K562 (cell line): ENCODE results near the gene MARK2.

Source experiments
- ARNT ChIP-seq, 2 experiments: fragments of 450-650 bp; IDR thresholded peaks; 2 replicates each; pipeline ENCODE4 v1.6.1; 2016; ENCODE audit warnings: mild to moderate bottlenecking in 1 of 2
- CREB1 ChIP-seq, 2 experiments: sonication (generic) in 1 of 2; formaldehyde crosslinking in 1 of 2; IDR thresholded peaks; 2 replicates each; pipeline versions ENCODE4 v1.6.1 to v1.8.0; 2012 to 2022; ENCODE audit warnings: inconsistent platforms in 1 of 2, mild to moderate bottlenecking in 1 of 2, missing genetic modification reagents in 1 of 2, moderate library complexity in 1 of 2
- FOXK2 ChIP-seq, 2 experiments: fragments of 450-650 bp; IDR thresholded peaks in 1 of 2; conservative IDR thresholded peaks in 1 of 2; 2 replicates each; pipeline ENCODE4 v1.6.1; 2016; ENCODE audit warnings: low read depth in 2 of 2, mild to moderate bottlenecking in 1 of 2
- NR2C2 ChIP-seq, 2 experiments: fragments of 200-800 bp in 1 of 2; sonication (Bioruptor generic) in 1 of 2; sonication (generic) in 1 of 2; formaldehyde crosslinking in 1 of 2; IDR thresholded peaks; 2 replicates each; pipeline versions ENCODE4 v1.6.1 to v1.8.0; 2016 to 2022; ENCODE audit warnings: mild to moderate bottlenecking in 1 of 2, missing compliant biosample characterization in 1 of 2, missing genetic modification characterization in 1 of 2, missing genetic modification reagents in 1 of 2
- OTX1 ChIP-seq: fragments of 450-650 bp; formaldehyde crosslinking; IDR thresholded peaks from 2 replicates; pipeline ENCODE4 v1.4.0; 2022; ENCODE audit warnings: mild to moderate bottlenecking
- PPARD ChIP-seq: fragments of 250-450 bp; sonication (Bioruptor Pico); IDR thresholded peaks from 2 replicates; pipeline ENCODE4 v1.8.0; 2022; ENCODE audit warnings: inconsistent platforms, mild to moderate bottlenecking, moderate library complexity
- RFX5 ChIP-seq: IDR thresholded peaks from 2 replicates; pipeline ENCODE4 v1.6.1; 2011; ENCODE audit warnings: low read depth, mild to moderate bottlenecking, improper control_type of control experiment, low read length
- TF ChIP-seq, protein P1 (sequence below), 3 experiments: IDR thresholded peaks in 2 of 3; conservative IDR thresholded peaks in 1 of 3; 2 replicates each; pipeline ENCODE4 v1.5.1; 2011 to 2012; ENCODE audit warnings: low read length in 3 of 3, mild to moderate bottlenecking in 3 of 3, control low read depth in 2 of 3, improper control_type of control experiment in 1 of 3, inconsistent platforms in 1 of 3, low read depth in 1 of 3, mixed read lengths in 1 of 3, moderate library complexity in 1 of 3; ENCODE audit not compliant: insufficient read depth in 2 of 3
- TF ChIP-seq, protein P2 (sequence below): sonication (generic); formaldehyde crosslinking; IDR thresholded peaks from 2 replicates; pipeline ENCODE4 v1.8.1; 2023; ENCODE audit warnings: mild to moderate bottlenecking, missing genetic modification reagents, moderate library complexity

DNA sequence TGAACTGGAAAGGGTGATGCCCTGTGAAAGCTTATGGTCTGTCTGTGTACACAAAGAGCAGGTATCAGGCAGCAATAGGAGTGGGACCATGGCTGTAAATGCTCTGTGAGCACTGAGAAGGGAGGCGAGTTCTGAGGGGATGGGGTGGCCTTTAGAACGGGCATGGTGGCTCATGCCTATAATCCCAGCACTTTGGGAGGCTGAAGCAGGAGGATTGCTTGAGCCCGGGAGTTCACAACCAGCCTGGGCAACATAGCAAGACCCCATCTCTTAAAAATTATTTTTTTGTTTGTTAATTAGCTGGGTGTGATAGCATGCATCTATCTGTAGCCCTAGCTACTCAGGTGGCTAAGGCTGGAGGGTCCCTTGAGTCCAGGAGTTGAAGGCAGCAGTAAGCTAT is 22.2 kb upstream of the MARK2 start:
- no peak for TF ChIP-seq NR2C2 (CRISPR knock-in tag; IDR thresholded peaks at IDR 0.05)
- TF ChIP-seq NR2C2 (tag; IDR thresholded peaks at IDR 0.05) = no peak
- TF ChIP-seq, protein P1, sequence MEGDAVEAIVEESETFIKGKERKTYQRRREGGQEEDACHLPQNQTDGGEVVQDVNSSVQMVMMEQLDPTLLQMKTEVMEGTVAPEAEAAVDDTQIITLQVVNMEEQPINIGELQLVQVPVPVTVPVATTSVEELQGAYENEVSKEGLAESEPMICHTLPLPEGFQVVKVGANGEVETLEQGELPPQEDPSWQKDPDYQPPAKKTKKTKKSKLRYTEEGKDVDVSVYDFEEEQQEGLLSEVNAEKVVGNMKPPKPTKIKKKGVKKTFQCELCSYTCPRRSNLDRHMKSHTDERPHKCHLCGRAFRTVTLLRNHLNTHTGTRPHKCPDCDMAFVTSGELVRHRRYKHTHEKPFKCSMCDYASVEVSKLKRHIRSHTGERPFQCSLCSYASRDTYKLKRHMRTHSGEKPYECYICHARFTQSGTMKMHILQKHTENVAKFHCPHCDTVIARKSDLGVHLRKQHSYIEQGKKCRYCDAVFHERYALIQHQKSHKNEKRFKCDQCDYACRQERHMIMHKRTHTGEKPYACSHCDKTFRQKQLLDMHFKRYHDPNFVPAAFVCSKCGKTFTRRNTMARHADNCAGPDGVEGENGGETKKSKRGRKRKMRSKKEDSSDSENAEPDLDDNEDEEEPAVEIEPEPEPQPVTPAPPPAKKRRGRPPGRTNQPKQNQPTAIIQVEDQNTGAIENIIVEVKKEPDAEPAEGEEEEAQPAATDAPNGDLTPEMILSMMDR (IDR thresholded peaks at IDR 0.05 in 2 of 3, conservative IDR thresholded peaks at IDR 0.05 in 1 of 3; ENCODE audit: insufficient read depth in 2 of 3, low read depth in 1 of 3, low read length in 3 of 3) = no peak
- TF ChIP-seq RFX5 = no peak
- no peak for TF ChIP-seq CREB1 (IDR thresholded peaks at IDR 0.05)
- no peak for TF ChIP-seq CREB1 (CRISPR knock-in tag; IDR thresholded peaks at IDR 0.05)
- TF ChIP-seq PPARD (CRISPR knock-in tag) = no peak
- no peak for TF ChIP-seq ARNT (IDR thresholded peaks at IDR 0.05)
- no peak for TF ChIP-seq OTX1 (CRISPR knock-in tag)
- TF ChIP-seq, protein P2, sequence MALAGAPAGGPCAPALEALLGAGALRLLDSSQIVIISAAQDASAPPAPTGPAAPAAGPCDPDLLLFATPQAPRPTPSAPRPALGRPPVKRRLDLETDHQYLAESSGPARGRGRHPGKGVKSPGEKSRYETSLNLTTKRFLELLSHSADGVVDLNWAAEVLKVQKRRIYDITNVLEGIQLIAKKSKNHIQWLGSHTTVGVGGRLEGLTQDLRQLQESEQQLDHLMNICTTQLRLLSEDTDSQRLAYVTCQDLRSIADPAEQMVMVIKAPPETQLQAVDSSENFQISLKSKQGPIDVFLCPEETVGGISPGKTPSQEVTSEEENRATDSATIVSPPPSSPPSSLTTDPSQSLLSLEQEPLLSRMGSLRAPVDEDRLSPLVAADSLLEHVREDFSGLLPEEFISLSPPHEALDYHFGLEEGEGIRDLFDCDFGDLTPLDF = no peak
- no peak for TF ChIP-seq FOXK2 (conservative IDR thresholded peaks at IDR 0.05 in 1 of 2, IDR thresholded peaks at IDR 0.05 in 1 of 2; ENCODE audit: low read depth in 2 of 2)
